22Rv1 (cell line): ENCODE data around the gene IQSEC1.

Source experiments
- CTCF ChIP-seq: fragments of 450-650 bp; IDR thresholded peaks from 2 replicates; pipeline ENCODE4 v1.5.1; 2017; ENCODE audit warnings: mild to moderate bottlenecking
- ZFX ChIP-seq: fragments of 450-650 bp; IDR thresholded peaks from 2 replicates; pipeline ENCODE4 v1.6.1; 2017; ENCODE audit warnings: antibody characterized with exemption, borderline replicate concordance

GRCh38 chr3:13050446-13050845 lies 22.8 kb downstream of the IQSEC1 start:
- TF ChIP-seq CTCF (no peak), ZFX (no peak)
